HEK293 (cell line): ENCODE data around the gene PLEKHG4.

Experiments used
- GFI1B ChIP-seq: fragments of 450-650 bp; formaldehyde crosslinking; IDR thresholded peaks from 2 replicates; pipeline ENCODE4 v1.5.1; 2016; ENCODE audit warnings: missing biosample characterization, missing genetic modification characterization
- MYNN ChIP-seq: fragments of 450-650 bp; formaldehyde crosslinking; IDR thresholded peaks from 2 replicates; pipeline ENCODE4 v1.5.1; 2016; ENCODE audit warnings: missing biosample characterization, missing genetic modification characterization, borderline replicate concordance
- OSR2 ChIP-seq: fragments of 450-650 bp; formaldehyde crosslinking; IDR thresholded peaks from 2 replicates; pipeline ENCODE4 v1.5.1; 2016; ENCODE audit warnings: missing biosample characterization, missing genetic modification characterization
- PRDM10 ChIP-seq: fragments of 450-650 bp; formaldehyde crosslinking; IDR thresholded peaks from 2 replicates; pipeline ENCODE4 v1.5.1; 2016; ENCODE audit warnings: missing biosample characterization, missing genetic modification characterization
- REPIN1 ChIP-seq: fragments of 450-650 bp; formaldehyde crosslinking; IDR thresholded peaks from 2 replicates; pipeline ENCODE4 v1.5.1; 2017; ENCODE audit warnings: missing biosample characterization, missing genetic modification characterization, low read depth
- SCRT1 ChIP-seq: fragments of 450-650 bp; formaldehyde crosslinking; IDR thresholded peaks from 2 replicates; pipeline ENCODE4 v1.5.1; 2016; ENCODE audit warnings: missing biosample characterization, missing genetic modification characterization, borderline replicate concordance
- SCRT2 ChIP-seq: fragments of 450-650 bp; formaldehyde crosslinking; IDR thresholded peaks from 2 replicates; pipeline ENCODE4 v1.5.1; 2016; ENCODE audit warnings: missing biosample characterization, missing genetic modification characterization
- SP7 ChIP-seq: fragments of 450-650 bp; formaldehyde crosslinking; IDR thresholded peaks from 2 replicates; pipeline ENCODE4 v1.5.1; 2016; ENCODE audit warnings: missing biosample characterization, missing genetic modification characterization
- TRIM28 ChIP-seq: IDR thresholded peaks from 2 replicates; pipeline ENCODE4 v1.6.1; 2011; ENCODE audit warnings: low read length, control low read depth, borderline replicate concordance
- WT1 ChIP-seq: fragments of 450-650 bp; formaldehyde crosslinking; IDR thresholded peaks from 2 replicates; pipeline ENCODE4 v1.5.1; 2016; ENCODE audit warnings: missing biosample characterization, missing genetic modification characterization
- ZBTB17 ChIP-seq: fragments of 450-650 bp; formaldehyde crosslinking; IDR thresholded peaks from 2 replicates; pipeline ENCODE4 v1.5.1; 2016; ENCODE audit warnings: missing biosample characterization, missing genetic modification characterization
- ZBTB48 ChIP-seq: fragments of 450-650 bp; formaldehyde crosslinking; IDR thresholded peaks from 2 replicates; pipeline ENCODE4 v1.5.1; 2016; ENCODE audit warnings: missing biosample characterization, missing genetic modification characterization
- ZBTB8A ChIP-seq: fragments of 450-650 bp; formaldehyde crosslinking; IDR thresholded peaks from 2 replicates; pipeline ENCODE4 v1.5.1; 2016; ENCODE audit warnings: missing biosample characterization, missing genetic modification characterization
- ZEB2 ChIP-seq: fragments of 450-650 bp; formaldehyde crosslinking; IDR thresholded peaks from 2 replicates; pipeline ENCODE4 v1.5.1; 2016; ENCODE audit warnings: missing biosample characterization, missing genetic modification characterization
- ZFP37 ChIP-seq: fragments of 450-650 bp; formaldehyde crosslinking; IDR thresholded peaks from 2 replicates; pipeline ENCODE4 v1.5.1; 2016; ENCODE audit warnings: missing biosample characterization, missing genetic modification characterization
- ZFP41 ChIP-seq: fragments of 450-650 bp; formaldehyde crosslinking; IDR thresholded peaks from 2 replicates; pipeline ENCODE4 v1.5.1; 2016; ENCODE audit warnings: missing biosample characterization, missing genetic modification characterization, borderline replicate concordance
- ZNF112 ChIP-seq: fragments of 450-650 bp; formaldehyde crosslinking; IDR thresholded peaks from 2 replicates; pipeline ENCODE4 v1.5.0; 2017; ENCODE audit warnings: missing biosample characterization, missing genetic modification characterization
- ZNF138 ChIP-seq: fragments of 450-650 bp; formaldehyde crosslinking; IDR thresholded peaks from 2 replicates; pipeline ENCODE4 v1.5.1; 2016; ENCODE audit warnings: missing biosample characterization, missing genetic modification characterization, borderline replicate concordance
- ZNF155 ChIP-seq: fragments of 450-650 bp; formaldehyde crosslinking; IDR thresholded peaks from 2 replicates; pipeline ENCODE4 v1.5.1; 2016; ENCODE audit warnings: missing biosample characterization, missing genetic modification characterization
- ZNF19 ChIP-seq: fragments of 450-650 bp; formaldehyde crosslinking; IDR thresholded peaks from 2 replicates; pipeline ENCODE4; 2016; ENCODE audit warnings: missing biosample characterization, missing genetic modification characterization, low read depth
- ZNF302 ChIP-seq: fragments of 450-650 bp; formaldehyde crosslinking; IDR thresholded peaks from 2 replicates; pipeline ENCODE4 v1.5.1; 2016; ENCODE audit warnings: missing biosample characterization, missing genetic modification characterization, low read depth
- ZNF366 ChIP-seq: fragments of 450-650 bp; formaldehyde crosslinking; conservative IDR thresholded peaks from 2 replicates; pipeline ENCODE4 v1.5.1; 2016; ENCODE audit warnings: missing biosample characterization, missing genetic modification characterization
- ZNF423 ChIP-seq: fragments of 450-650 bp; formaldehyde crosslinking; IDR thresholded peaks from 2 replicates; pipeline ENCODE4 v1.5.1; 2016; ENCODE audit warnings: missing biosample characterization, missing genetic modification characterization
- ZNF626 ChIP-seq: fragments of 450-650 bp; sonication (Bioruptor Pico); formaldehyde crosslinking; IDR thresholded peaks from 2 replicates; pipeline ENCODE4 v1.5.1; 2018; ENCODE audit warnings: missing biosample characterization, missing genetic modification characterization, inconsistent platforms
- ZNF747 ChIP-seq: fragments of 450-650 bp; formaldehyde crosslinking; IDR thresholded peaks from 2 replicates; pipeline ENCODE4 v1.5.1; 2016; ENCODE audit warnings: missing biosample characterization, missing genetic modification characterization
- ZNF768 ChIP-seq: fragments of 450-650 bp; formaldehyde crosslinking; IDR thresholded peaks from 2 replicates; pipeline ENCODE4 v1.5.1; 2018; ENCODE audit warnings: missing biosample characterization, mild to moderate bottlenecking, missing genetic modification characterization
- ZNF837 ChIP-seq: fragments of 450-650 bp; formaldehyde crosslinking; IDR thresholded peaks from 2 replicates; pipeline ENCODE4 v1.5.1; 2016; ENCODE audit warnings: missing biosample characterization, missing genetic modification characterization
- ZNF843 ChIP-seq: fragments of 450-650 bp; formaldehyde crosslinking; IDR thresholded peaks from 2 replicates; pipeline ENCODE4 v1.5.1; 2016; ENCODE audit warnings: missing biosample characterization, missing genetic modification characterization
- ZSCAN23 ChIP-seq: fragments of 450-650 bp; formaldehyde crosslinking; IDR thresholded peaks from 2 replicates; pipeline ENCODE4 v1.5.1; 2016; ENCODE audit warnings: missing biosample characterization, missing genetic modification characterization
- ZSCAN4 ChIP-seq: fragments of 450-650 bp; formaldehyde crosslinking; IDR thresholded peaks from 2 replicates; pipeline ENCODE4 v1.5.1; 2017; ENCODE audit warnings: missing biosample characterization, missing genetic modification characterization
- TF ChIP-seq, protein P1 (sequence below): fragments of 450-650 bp; formaldehyde crosslinking; IDR thresholded peaks from 2 replicates; pipeline ENCODE4 v1.5.1; 2016; ENCODE audit warnings: missing biosample characterization, missing genetic modification characterization
- TF ChIP-seq, protein P2 (sequence below): fragments of 450-650 bp; formaldehyde crosslinking; IDR thresholded peaks from 2 replicates; pipeline ENCODE4 v1.5.1; 2017; ENCODE audit warnings: missing biosample characterization, missing genetic modification characterization
- TF ChIP-seq, protein P3 (sequence below): fragments of 450-650 bp; formaldehyde crosslinking; IDR thresholded peaks from 2 replicates; pipeline ENCODE4 v1.5.1; 2017; ENCODE audit warnings: missing biosample characterization, missing genetic modification characterization

PLEKHG4 gene

DNA sequence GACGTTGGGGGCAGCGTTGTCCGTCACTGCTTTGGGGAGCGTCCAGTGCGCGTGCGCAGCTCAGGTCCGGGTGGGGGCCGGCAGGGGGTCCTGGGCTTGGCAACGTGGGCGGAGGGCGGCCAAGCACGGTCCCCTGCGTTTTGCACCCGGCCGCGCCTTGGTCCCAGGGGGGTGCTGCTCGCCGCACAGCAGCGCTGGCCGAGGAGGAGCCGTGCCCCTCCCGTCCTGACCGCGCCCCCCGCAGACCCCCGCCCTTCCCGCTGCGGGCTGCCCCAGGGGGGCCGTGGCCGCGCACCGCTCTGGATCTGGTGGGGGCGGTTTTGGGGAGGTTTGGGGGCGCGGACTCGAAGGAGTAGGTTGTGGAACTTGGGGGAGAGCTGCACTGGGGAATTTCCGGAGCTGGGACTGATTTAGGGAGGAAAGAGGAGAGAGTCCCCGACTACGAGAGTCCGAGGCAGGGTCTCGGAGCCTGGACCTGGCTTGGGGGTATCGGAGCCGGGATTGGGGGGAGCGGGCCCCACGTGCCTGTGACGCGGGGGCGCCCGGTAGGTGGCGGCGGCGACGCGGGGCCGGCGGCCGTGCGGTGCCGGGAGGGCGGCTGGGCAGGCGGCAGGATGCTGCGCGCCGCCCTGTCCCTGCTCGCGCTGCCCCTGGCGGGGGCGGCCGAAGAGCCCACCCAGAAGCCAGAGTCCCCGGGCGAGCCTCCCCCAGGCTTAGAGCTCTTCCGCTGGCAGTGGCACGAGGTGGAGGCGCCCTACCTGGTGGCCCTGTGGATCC, 30.7 kb upstream of the PLEKHG4 start, which contains the start of gene SLC9A5 (continued):
- TF ChIP-seq, protein P1, sequence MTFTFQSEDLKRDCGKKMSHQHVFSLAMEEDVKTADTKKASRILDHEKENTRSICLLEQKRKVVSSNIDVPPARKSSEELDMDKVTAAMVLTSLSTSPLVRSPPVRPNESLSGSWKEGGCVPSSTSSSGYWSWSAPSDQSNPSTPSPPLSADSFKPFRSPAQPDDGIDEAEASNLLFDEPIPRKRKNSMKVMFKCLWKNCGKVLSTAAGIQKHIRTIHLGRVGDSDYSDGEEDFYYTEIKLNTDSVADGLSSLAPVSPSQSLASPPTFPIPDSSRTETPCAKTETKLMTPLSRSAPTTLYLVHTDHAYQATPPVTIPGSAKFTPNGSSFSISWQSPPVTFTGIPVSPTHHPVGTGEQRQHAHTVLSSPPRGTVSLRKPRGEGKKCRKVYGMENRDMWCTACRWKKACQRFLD = no peak
- no peak for TF ChIP-seq ZEB2 (tag by site-specific recombination)
- no peak for TF ChIP-seq SP7
- TF ChIP-seq ZNF423 (tag by site-specific recombination) = peak; percentile 73
- TF ChIP-seq ZNF112 (tag by site-specific recombination) = no peak
- no peak for TF ChIP-seq ZNF366 (tag by site-specific recombination)
- no peak for TF ChIP-seq ZSCAN4 (tag by site-specific recombination)
- no peak for TF ChIP-seq ZNF837
- TF ChIP-seq, protein P2, sequence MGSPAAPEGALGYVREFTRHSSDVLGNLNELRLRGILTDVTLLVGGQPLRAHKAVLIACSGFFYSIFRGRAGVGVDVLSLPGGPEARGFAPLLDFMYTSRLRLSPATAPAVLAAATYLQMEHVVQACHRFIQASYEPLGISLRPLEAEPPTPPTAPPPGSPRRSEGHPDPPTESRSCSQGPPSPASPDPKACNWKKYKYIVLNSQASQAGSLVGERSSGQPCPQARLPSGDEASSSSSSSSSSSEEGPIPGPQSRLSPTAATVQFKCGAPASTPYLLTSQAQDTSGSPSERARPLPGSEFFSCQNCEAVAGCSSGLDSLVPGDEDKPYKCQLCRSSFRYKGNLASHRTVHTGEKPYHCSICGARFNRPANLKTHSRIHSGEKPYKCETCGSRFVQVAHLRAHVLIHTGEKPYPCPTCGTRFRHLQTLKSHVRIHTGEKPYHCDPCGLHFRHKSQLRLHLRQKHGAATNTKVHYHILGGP = no peak
- TF ChIP-seq OSR2 (tag by site-specific recombination) = no peak
- TF ChIP-seq ZNF155 (tag by site-specific recombination) = no peak
- no peak for TF ChIP-seq TRIM28
- peak; percentile 26; the same call in 1 of the 2 replicates for TF ChIP-seq ZBTB48 (tag by site-specific recombination)
- no peak for TF ChIP-seq ZFP41 (tag by site-specific recombination)
- TF ChIP-seq ZNF843 (tag by site-specific recombination) = no peak
- TF ChIP-seq, protein P3, sequence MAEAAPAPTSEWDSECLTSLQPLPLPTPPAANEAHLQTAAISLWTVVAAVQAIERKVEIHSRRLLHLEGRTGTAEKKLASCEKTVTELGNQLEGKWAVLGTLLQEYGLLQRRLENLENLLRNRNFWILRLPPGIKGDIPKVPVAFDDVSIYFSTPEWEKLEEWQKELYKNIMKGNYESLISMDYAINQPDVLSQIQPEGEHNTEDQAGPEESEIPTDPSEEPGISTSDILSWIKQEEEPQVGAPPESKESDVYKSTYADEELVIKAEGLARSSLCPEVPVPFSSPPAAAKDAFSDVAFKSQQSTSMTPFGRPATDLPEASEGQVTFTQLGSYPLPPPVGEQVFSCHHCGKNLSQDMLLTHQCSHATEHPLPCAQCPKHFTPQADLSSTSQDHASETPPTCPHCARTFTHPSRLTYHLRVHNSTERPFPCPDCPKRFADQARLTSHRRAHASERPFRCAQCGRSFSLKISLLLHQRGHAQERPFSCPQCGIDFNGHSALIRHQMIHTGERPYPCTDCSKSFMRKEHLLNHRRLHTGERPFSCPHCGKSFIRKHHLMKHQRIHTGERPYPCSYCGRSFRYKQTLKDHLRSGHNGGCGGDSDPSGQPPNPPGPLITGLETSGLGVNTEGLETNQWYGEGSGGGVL = peak; percentile 76
- no peak for TF ChIP-seq REPIN1
- TF ChIP-seq ZNF302 (tag by site-specific recombination) = no peak
- TF ChIP-seq ZBTB8A (tag by site-specific recombination) = no peak
- no peak for TF ChIP-seq ZNF19 (tag by site-specific recombination)
- no peak for TF ChIP-seq ZNF138 (tag by site-specific recombination)
- TF ChIP-seq PRDM10 (tag by site-specific recombination) = no peak
- no peak for TF ChIP-seq ZNF626 (tag by site-specific recombination)
- TF ChIP-seq GFI1B (tag by site-specific recombination) = no peak
- no peak for TF ChIP-seq ZBTB17 (tag by site-specific recombination)
- no peak for TF ChIP-seq SCRT2 (tag by site-specific recombination)
- TF ChIP-seq WT1 (tag by site-specific recombination) = no peak
- TF ChIP-seq ZNF747 (tag by site-specific recombination) = no peak
- no peak for TF ChIP-seq ZNF768
- TF ChIP-seq MYNN = no peak
- no peak for TF ChIP-seq SCRT1 (tag by site-specific recombination)
- TF ChIP-seq ZFP37 (tag by site-specific recombination) = no peak
- TF ChIP-seq ZSCAN23 (tag by site-specific recombination) = no peak
